ENCODE measurements around the gene ZNF84. TPM values are rescaled to one million over a fixed set of nuclear protein-coding genes. Genes with fewer than 3 reads are reported as not detected.

The ZNF84 gene
- total and polyA plus RNA-seq, 9 of the 15 experiments (the other 6 are each of a cell fraction or from before 2014, with no cell fraction given) = 8.8 to 24.3 (median 12.1) TPM

DNA sequence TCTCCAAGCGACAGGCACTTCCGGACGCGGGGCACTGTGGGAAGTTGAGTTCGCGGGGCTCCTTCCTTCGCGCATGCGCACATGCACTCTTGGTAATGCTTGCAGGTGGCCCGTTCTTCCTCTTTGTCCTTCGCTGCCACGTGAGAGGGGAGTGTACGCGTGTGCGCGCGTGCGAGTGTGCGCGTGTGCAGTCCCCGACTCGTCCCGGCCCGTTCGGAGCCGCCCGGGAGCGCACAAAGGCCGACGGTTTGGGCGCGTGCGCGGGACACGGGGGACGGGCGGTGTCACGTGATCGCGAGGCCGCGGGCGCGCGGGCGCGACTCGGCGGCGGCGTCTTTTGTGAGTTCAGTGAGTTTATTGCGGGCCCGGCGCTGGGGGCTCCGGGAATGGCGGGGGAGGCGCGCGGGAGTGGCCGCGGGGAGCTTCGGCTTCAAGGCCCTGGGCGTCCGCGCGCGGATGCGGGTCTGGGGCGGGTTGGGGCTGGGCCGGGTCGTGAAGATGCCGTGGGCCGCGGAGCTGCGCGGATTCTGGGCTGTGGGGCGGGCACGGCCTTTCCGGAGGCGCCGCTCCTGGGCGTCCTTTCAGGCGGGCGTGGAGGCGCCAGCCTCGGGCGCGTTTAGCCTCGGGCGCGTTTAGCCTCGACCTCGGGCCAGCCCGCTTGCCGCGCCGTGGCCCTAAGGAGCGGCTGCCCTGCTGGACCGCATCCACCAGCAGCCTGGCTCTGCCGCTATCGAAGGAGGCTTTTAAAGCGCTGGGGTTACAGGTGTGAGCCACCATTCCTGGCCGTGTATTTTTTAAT, at the start of gene ZNF84 (continued):
- TF ChIP-seq JUN (IDR thresholded peaks at IDR 0.05; ENCODE audit: borderline replicate concordance, low read depth, low read length) (peak; percentile 4; the same call in 1 of the 2 replicates), JUN (CRISPR knock-in tag; IDR thresholded peaks at IDR 0.05; ENCODE audit: borderline replicate concordance) (no peak), ZNF311 (CRISPR knock-in tag; IDR thresholded peaks at IDR 0.05) (0 out of 2 replicates have a peak, but pooled peaks have one; percentile 22), ELF2 (CRISPR knock-in tag; IDR thresholded peaks at IDR 0.05) (0 out of 2 replicates have a peak, but pooled peaks have one; percentile 17), ZNF143 (CRISPR knock-in tag; IDR thresholded peaks at IDR 0.05) (peak; percentile 85), HDAC2 (IDR thresholded peaks at IDR 0.05) (0 out of 2 replicates have a peak, but pooled peaks have one; percentile 9), PPARD (CRISPR knock-in tag; IDR thresholded peaks at IDR 0.05) (no peak), POLR2AphosphoS5 (IDR thresholded peaks at IDR 0.05; ENCODE audit: control insufficient read depth, insufficient read depth, low read depth, low read length) (peak; percentile 56; the same call in 1 of the 2 replicates), HIVEP1 (CRISPR knock-in tag; IDR thresholded peaks at IDR 0.05) (0 out of 2 replicates have a peak, but pooled peaks have one; percentile 55), CBFA2T2 (conservative IDR thresholded peaks at IDR 0.05) (peak; percentile 89), ZNF274 (IDR thresholded peaks at IDR 0.05; ENCODE audit: borderline replicate concordance, low read depth, low read length) (peak; percentile 19; the same call in 1 of the 2 replicates), EGR1 (conservative IDR thresholded peaks at IDR 0.05) (peak; percentile 34; the same call in 1 of the 2 replicates), TAF9B (IDR thresholded peaks at IDR 0.05; ENCODE audit: partially characterized antibody) (no peak), YY1 (IDR thresholded peaks at IDR 0.05; ENCODE audit: borderline replicate concordance in 1 of 3, control insufficient read depth in 1 of 3, extremely low read depth in 1 of 3, insufficient read depth in 3 of 3, insufficient read length in 1 of 3, insufficient replicate concordance in 2 of 3, low read depth in 1 of 3, low read length in 2 of 3) (peak in 1 of 3 experiments; percentile 62)
- TF ChIP-seq, protein P1, sequence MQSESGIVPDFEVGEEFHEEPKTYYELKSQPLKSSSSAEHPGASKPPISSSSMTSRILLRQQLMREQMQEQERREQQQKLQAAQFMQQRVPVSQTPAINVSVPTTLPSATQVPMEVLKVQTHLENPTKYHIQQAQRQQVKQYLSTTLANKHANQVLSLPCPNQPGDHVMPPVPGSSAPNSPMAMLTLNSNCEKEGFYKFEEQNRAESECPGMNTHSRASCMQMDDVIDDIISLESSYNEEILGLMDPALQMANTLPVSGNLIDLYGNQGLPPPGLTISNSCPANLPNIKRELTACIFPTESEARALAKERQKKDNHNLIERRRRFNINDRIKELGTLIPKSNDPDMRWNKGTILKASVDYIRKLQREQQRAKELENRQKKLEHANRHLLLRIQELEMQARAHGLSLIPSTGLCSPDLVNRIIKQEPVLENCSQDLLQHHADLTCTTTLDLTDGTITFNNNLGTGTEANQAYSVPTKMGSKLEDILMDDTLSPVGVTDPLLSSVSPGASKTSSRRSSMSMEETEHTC (IDR thresholded peaks at IDR 0.05) = peak; percentile 80; the same call in 1 of the 2 replicates
- TF ChIP-seq, protein P2, sequence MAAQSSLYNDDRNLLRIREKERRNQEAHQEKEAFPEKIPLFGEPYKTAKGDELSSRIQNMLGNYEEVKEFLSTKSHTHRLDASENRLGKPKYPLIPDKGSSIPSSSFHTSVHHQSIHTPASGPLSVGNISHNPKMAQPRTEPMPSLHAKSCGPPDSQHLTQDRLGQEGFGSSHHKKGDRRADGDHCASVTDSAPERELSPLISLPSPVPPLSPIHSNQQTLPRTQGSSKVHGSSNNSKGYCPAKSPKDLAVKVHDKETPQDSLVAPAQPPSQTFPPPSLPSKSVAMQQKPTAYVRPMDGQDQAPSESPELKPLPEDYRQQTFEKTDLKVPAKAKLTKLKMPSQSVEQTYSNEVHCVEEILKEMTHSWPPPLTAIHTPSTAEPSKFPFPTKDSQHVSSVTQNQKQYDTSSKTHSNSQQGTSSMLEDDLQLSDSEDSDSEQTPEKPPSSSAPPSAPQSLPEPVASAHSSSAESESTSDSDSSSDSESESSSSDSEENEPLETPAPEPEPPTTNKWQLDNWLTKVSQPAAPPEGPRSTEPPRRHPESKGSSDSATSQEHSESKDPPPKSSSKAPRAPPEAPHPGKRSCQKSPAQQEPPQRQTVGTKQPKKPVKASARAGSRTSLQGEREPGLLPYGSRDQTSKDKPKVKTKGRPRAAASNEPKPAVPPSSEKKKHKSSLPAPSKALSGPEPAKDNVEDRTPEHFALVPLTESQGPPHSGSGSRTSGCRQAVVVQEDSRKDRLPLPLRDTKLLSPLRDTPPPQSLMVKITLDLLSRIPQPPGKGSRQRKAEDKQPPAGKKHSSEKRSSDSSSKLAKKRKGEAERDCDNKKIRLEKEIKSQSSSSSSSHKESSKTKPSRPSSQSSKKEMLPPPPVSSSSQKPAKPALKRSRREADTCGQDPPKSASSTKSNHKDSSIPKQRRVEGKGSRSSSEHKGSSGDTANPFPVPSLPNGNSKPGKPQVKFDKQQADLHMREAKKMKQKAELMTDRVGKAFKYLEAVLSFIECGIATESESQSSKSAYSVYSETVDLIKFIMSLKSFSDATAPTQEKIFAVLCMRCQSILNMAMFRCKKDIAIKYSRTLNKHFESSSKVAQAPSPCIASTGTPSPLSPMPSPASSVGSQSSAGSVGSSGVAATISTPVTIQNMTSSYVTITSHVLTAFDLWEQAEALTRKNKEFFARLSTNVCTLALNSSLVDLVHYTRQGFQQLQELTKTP (IDR thresholded peaks at IDR 0.05; ENCODE audit: low read depth in 1 of 2, partially characterized antibody in 2 of 2) = peak in 1 of 2 experiments; percentile 83
- TF ChIP-seq, protein P3, sequence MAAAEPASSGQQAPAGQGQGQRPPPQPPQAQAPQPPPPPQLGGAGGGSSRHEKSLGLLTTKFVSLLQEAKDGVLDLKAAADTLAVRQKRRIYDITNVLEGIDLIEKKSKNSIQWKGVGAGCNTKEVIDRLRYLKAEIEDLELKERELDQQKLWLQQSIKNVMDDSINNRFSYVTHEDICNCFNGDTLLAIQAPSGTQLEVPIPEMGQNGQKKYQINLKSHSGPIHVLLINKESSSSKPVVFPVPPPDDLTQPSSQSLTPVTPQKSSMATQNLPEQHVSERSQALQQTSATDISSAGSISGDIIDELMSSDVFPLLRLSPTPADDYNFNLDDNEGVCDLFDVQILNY (CRISPR knock-in tag; IDR thresholded peaks at IDR 0.05) = no peak
- TF ChIP-seq, protein P4, sequence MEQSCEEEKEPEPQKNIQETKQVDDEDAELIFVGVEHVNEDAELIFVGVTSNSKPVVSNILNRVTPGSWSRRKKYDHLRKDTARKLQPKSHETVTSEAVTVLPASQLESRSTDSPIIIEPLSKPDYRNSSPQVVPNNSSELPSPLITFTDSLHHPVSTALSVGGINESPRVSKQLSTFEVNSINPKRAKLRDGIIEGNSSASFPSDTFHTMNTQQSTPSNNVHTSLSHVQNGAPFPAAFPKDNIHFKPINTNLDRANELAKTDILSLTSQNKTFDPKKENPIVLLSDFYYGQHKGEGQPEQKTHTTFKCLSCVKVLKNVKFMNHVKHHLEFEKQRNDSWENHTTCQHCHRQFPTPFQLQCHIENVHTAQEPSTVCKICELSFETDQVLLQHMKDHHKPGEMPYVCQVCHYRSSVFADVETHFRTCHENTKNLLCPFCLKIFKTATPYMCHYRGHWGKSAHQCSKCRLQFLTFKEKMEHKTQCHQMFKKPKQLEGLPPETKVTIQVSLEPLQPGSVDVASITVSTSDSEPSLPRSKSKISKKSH (CRISPR knock-in tag; IDR thresholded peaks at IDR 0.05) = no peak

Measured in K562 (cell line).